Measurements from ENCODE around the gene ZNF578. TPM values are rescaled to one million over a fixed set of nuclear protein-coding genes. Genes with fewer than 3 reads are reported as not detected.
"Not testable (repeated sequence)": the region's sequence is repeated elsewhere in the genome, so short reads cannot be mapped to it uniquely, and the experiment has no call there.

Gene ZNF578
- total RNA-seq, 2 experiments from 2014 or later, result 0.56 to 0.78 TPM

GRCh38 chr19:52542984-52543664 is 89.8 kb downstream of the ZNF578 start:
- POLR2A ChIA-PET, result no interaction called here

GRCh38 chr19:52554216-52554971 is 101.0 kb downstream of the ZNF578 start:
- ChIA-PET CTCF (no interaction called here), POLR2A (no interaction called here)
- H3K4me3 Mint-ChIP-seq, result no peak overlapping the region

More at GRCh38 chr19:52542984-52543664, 89.8 kb downstream of the ZNF578 start:
- CTCF ChIA-PET, result interaction anchor here (1.3 kb wide), 1 partner anchor 16 kb away, joined by 6 read pairs; the partner anchor contains the start of gene ZNF808
- no peaks in the 10 kb centered on the region for H3K27me3 Mint-ChIP-seq
- peak; percentile 67 for DNase-seq
- H3K9me3 Mint-ChIP-seq, result peaks cover 33% of the 10 kb centered on the region
- no peak overlapping the region for H3K4me3 Mint-ChIP-seq
- intact Hi-C loops (cut with micrococcal nuclease), result no loop called here
- H3K4me1 Mint-ChIP-seq (ENCODE audit: low read depth), result peaks cover 25% of the 10 kb centered on the region
- peaks cover 75% of the 10 kb centered on the region for H3K36me3 Mint-ChIP-seq
- H3K27ac Mint-ChIP-seq, result peak overlapping the region; percentile 15

GRCh38 chr19:52557231-52557995 is 104.1 kb downstream of the ZNF578 start:
- peaks cover 79% of the 10 kb centered on the region for H3K9me3 Mint-ChIP-seq
- no peak overlapping the region for H3K27ac Mint-ChIP-seq
- no peaks in the 10 kb centered on the region for H3K4me1 Mint-ChIP-seq (ENCODE audit: low read depth)
- peaks cover 88% of the 10 kb centered on the region for H3K36me3 Mint-ChIP-seq
- DNase-seq, result no peak
- ChIA-PET POLR2A (no interaction called here), CTCF (interaction anchor here (0.6 kb wide), 1 partner anchor 260 kb away, joined by 3 read pairs; no protein-coding TSS in a partner anchor)
- no peak overlapping the region for H3K4me3 Mint-ChIP-seq
- intact Hi-C loops (cut with micrococcal nuclease), result no loop called here
- no peaks in the 10 kb centered on the region for H3K27me3 Mint-ChIP-seq

More at GRCh38 chr19:52554216-52554971, 101.0 kb downstream of the ZNF578 start:
- Mint-ChIP-seq H3K27ac (no peak overlapping the region), H3K4me1 (ENCODE audit: low read depth) (no peaks in the 10 kb centered on the region), H3K27me3 (no peaks in the 10 kb centered on the region), H3K9me3 (peaks cover 75% of the 10 kb centered on the region), H3K36me3 (peaks cover 88% of the 10 kb centered on the region)
- intact Hi-C loops (cut with micrococcal nuclease), result no loop called here
- no peak for DNase-seq

GRCh38 chr19:52558732-52559445 is 105.5 kb downstream of the ZNF578 start:
- POLR2A ChIA-PET; H3K4me1 Mint-ChIP-seq (ENCODE audit: low read depth); intact Hi-C loops (cut with micrococcal nuclease); CTCF ChIA-PET; DNase-seq; H3K27me3 Mint-ChIP-seq; H3K27ac Mint-ChIP-seq; H3K4me3 Mint-ChIP-seq: not testable (repeated sequence)
- peaks cover 88% of the 10 kb centered on the region for H3K36me3 Mint-ChIP-seq
- H3K9me3 Mint-ChIP-seq, result peaks cover 78% of the 10 kb centered on the region

GRCh38 chr19:52561611-52562010 is 108.3 kb downstream of the ZNF578 start:
- CTCF ChIA-PET; H3K4me3 Mint-ChIP-seq; H3K27ac Mint-ChIP-seq; DNase-seq; H3K27me3 Mint-ChIP-seq; POLR2A ChIA-PET; intact Hi-C loops (cut with micrococcal nuclease); H3K4me1 Mint-ChIP-seq (ENCODE audit: low read depth): not testable (repeated sequence)
- H3K9me3 Mint-ChIP-seq, result peaks cover 74% of the 10 kb centered on the region
- peaks cover 80% of the 10 kb centered on the region for H3K36me3 Mint-ChIP-seq

Other genes with a start within 250 kb of the ZNF578 start
- 10 to 100 TPM; 21.6 to 23.2 TPM for gene ZNF766, start 184.0 kb upstream of the ZNF578 start, total RNA-seq
- gene ZNF480, start 156.4 kb upstream of the ZNF578 start, total RNA-seq, result 1 to 10 TPM; 3.4 to 4.1 TPM
- 1 to 10 TPM; 1.7 to 2.1 TPM for gene ZNF610, start 117.3 kb upstream of the ZNF578 start, total RNA-seq
- 1 to 10 TPM; 8.2 to 8.3 TPM for gene ZNF880, start 83.6 kb upstream of the ZNF578 start, total RNA-seq
- gene ZNF528, start 55.7 kb upstream of the ZNF578 start, total RNA-seq, result 1 to 10 TPM; 4.4 to 8.1 TPM
- not detected for gene ZNF534, start 24.4 kb upstream of the ZNF578 start, total RNA-seq
- gene ZNF808, start 74.1 kb downstream of the ZNF578 start, total RNA-seq, result 10 to 100 TPM; 31.8 to 32.9 TPM
- gene ZNF701, start 116.7 kb downstream of the ZNF578 start, total RNA-seq, result 10 to 100 TPM; 19.9 to 22.7 TPM
- gene ZNF83, start 184.8 kb downstream of the ZNF578 start, total RNA-seq, result 10 to 100 TPM; 28.7 to 31.2 TPM